ENCODE results near the gene LRRC52.

The LRRC52 gene

DNA sequence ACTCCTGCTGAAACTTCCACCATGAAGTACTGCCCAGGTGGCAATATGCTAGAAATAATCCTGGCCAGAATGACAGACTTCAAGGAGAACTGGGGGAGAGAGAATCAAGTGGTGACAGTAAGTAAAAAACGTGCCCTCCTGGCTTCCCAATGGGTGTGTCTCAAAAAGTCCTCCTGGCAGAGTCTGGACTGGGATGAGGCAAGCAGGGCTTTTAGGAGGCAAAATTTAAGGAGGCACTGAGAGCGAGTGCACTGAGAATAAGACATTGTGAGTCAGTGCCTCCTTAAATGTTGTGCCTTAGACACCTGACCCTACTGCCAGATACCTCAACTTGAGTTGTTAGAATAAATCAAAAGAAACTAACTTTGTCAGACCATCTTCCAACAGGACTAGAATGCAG is 2.2 kb downstream of the LRRC52 start:
- no peak for TF ChIP-seq TAF1 (IDR thresholded peaks at IDR 0.05; ENCODE audit: borderline replicate concordance, insufficient read depth, low read length)
- TF ChIP-seq, protein P1, sequence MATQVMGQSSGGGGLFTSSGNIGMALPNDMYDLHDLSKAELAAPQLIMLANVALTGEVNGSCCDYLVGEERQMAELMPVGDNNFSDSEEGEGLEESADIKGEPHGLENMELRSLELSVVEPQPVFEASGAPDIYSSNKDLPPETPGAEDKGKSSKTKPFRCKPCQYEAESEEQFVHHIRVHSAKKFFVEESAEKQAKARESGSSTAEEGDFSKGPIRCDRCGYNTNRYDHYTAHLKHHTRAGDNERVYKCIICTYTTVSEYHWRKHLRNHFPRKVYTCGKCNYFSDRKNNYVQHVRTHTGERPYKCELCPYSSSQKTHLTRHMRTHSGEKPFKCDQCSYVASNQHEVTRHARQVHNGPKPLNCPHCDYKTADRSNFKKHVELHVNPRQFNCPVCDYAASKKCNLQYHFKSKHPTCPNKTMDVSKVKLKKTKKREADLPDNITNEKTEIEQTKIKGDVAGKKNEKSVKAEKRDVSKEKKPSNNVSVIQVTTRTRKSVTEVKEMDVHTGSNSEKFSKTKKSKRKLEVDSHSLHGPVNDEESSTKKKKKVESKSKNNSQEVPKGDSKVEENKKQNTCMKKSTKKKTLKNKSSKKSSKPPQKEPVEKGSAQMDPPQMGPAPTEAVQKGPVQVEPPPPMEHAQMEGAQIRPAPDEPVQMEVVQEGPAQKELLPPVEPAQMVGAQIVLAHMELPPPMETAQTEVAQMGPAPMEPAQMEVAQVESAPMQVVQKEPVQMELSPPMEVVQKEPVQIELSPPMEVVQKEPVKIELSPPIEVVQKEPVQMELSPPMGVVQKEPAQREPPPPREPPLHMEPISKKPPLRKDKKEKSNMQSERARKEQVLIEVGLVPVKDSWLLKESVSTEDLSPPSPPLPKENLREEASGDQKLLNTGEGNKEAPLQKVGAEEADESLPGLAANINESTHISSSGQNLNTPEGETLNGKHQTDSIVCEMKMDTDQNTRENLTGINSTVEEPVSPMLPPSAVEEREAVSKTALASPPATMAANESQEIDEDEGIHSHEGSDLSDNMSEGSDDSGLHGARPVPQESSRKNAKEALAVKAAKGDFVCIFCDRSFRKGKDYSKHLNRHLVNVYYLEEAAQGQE (IDR thresholded peaks at IDR 0.05; ENCODE audit: insufficient read depth in 1 of 2, low read depth in 2 of 2, low read length in 2 of 2) = no peak
- no peak for TF ChIP-seq POLR2AphosphoS5 (IDR thresholded peaks at IDR 0.05; ENCODE audit: low read depth, low read length)
- TF ChIP-seq SIN3A (IDR thresholded peaks at IDR 0.05; ENCODE audit: borderline replicate concordance, insufficient read depth, low read length) = no peak
- TF ChIP-seq FOXP2 (optimal IDR thresholded peaks at IDR 0.05; ENCODE audit: borderline replicate concordance, extremely low read depth, extremely low read length, insufficient read depth) = no peak

GRCh38 chr1:165549973-165550372 is 6.2 kb downstream of the LRRC52 start:
- TF ChIP-seq, protein P1 (IDR thresholded peaks at IDR 0.05; ENCODE audit: insufficient read depth in 1 of 2, low read depth in 2 of 2, low read length in 2 of 2) = no peak
- TF ChIP-seq TAF1 (IDR thresholded peaks at IDR 0.05; ENCODE audit: borderline replicate concordance, insufficient read depth, low read length) (no peak), FOXP2 (optimal IDR thresholded peaks at IDR 0.05; ENCODE audit: borderline replicate concordance, extremely low read depth, extremely low read length, insufficient read depth) (no peak), SIN3A (IDR thresholded peaks at IDR 0.05; ENCODE audit: borderline replicate concordance, insufficient read depth, low read length) (no peak), POLR2AphosphoS5 (IDR thresholded peaks at IDR 0.05; ENCODE audit: low read depth, low read length) (no peak)

DNA sequence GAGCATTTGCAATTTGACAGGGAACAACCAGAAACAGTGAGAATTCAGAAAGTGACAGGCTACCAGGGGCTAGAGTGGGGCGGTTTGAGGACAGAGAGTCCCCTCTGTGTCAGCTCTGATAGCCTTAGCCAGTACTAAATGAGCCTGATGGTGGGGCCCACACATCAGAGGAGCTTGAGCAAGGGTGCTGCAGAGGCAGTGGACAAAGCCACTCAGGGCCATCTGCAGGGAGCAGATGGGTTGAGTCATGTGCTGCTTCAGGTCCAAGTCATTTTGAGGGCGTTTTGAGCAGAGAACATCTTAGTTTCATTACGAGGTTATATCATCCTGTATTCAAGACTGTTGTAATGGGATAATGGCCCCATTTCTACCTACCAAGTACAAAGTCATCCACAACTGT is 7.7 kb downstream of the LRRC52 start:
- no peak for TF ChIP-seq POLR2AphosphoS5 (IDR thresholded peaks at IDR 0.05; ENCODE audit: low read depth, low read length)
- no peak for TF ChIP-seq FOXP2 (optimal IDR thresholded peaks at IDR 0.05; ENCODE audit: borderline replicate concordance, extremely low read depth, extremely low read length, insufficient read depth)
- TF ChIP-seq, protein P1 (IDR thresholded peaks at IDR 0.05; ENCODE audit: insufficient read depth in 1 of 2, low read depth in 2 of 2, low read length in 2 of 2) = no peak
- TF ChIP-seq SIN3A (IDR thresholded peaks at IDR 0.05; ENCODE audit: borderline replicate concordance, insufficient read depth, low read length) = no peak
- TF ChIP-seq TAF1 (IDR thresholded peaks at IDR 0.05; ENCODE audit: borderline replicate concordance, insufficient read depth, low read length) = no peak

GRCh38 chr1:165560883-165561656 is 17.3 kb downstream of the LRRC52 start:
- TF ChIP-seq, protein P1 (IDR thresholded peaks at IDR 0.05; ENCODE audit: insufficient read depth in 1 of 2, low read depth in 2 of 2, low read length in 2 of 2) = no peak
- TF ChIP-seq TAF1 (IDR thresholded peaks at IDR 0.05; ENCODE audit: borderline replicate concordance, insufficient read depth, low read length) (no peak), FOXP2 (optimal IDR thresholded peaks at IDR 0.05; ENCODE audit: borderline replicate concordance, extremely low read depth, extremely low read length, insufficient read depth) (no peak), SIN3A (IDR thresholded peaks at IDR 0.05; ENCODE audit: borderline replicate concordance, insufficient read depth, low read length) (no peak), POLR2AphosphoS5 (IDR thresholded peaks at IDR 0.05; ENCODE audit: low read depth, low read length) (no peak)
